ENCODE measurements around the gene KAT5.
"Not testable (repeated sequence)": the region's sequence is repeated elsewhere in the genome, so short reads cannot be mapped to it uniquely, and the experiment has no call there.

DNA sequence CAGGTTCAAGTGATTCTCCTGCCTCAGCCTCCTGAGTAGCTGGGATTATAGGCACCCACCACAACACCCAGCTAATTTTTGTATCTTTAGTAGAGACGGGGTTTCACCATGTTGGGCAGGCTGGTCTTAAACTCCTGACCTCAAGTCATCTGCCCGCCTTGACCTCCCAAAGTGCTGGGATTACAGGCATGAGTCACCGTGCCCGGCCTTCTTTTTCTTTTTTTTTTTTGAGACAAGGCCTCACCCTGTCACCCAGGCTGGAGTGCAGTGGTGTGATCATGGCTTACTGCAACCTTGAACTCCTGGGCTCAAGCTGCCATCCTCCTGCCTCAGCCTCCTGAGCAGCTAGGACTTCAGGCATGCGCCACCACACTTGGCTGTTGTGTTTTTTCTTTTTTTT is 55.8 kb downstream of the KAT5 start:
- TF ChIP-seq, protein P1, sequence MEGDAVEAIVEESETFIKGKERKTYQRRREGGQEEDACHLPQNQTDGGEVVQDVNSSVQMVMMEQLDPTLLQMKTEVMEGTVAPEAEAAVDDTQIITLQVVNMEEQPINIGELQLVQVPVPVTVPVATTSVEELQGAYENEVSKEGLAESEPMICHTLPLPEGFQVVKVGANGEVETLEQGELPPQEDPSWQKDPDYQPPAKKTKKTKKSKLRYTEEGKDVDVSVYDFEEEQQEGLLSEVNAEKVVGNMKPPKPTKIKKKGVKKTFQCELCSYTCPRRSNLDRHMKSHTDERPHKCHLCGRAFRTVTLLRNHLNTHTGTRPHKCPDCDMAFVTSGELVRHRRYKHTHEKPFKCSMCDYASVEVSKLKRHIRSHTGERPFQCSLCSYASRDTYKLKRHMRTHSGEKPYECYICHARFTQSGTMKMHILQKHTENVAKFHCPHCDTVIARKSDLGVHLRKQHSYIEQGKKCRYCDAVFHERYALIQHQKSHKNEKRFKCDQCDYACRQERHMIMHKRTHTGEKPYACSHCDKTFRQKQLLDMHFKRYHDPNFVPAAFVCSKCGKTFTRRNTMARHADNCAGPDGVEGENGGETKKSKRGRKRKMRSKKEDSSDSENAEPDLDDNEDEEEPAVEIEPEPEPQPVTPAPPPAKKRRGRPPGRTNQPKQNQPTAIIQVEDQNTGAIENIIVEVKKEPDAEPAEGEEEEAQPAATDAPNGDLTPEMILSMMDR (IDR thresholded peaks at IDR 0.05): not testable (repeated sequence)
- TF ChIP-seq EZH2, EZH2phosphoT487 (IDR thresholded peaks at IDR 0.05): not testable (repeated sequence)
